HepG2 (cell line): Measurements from ENCODE around the gene MTX3. TPM values are rescaled to one million over a fixed set of nuclear protein-coding genes. Genes with fewer than 3 reads are reported as not detected.

Source experiments
- HCFC1 ChIP-seq: fragments of 150-350 bp; IDR thresholded peaks from 2 replicates; pipeline ENCODE4 v1.6.1; 2014; ENCODE audit warnings: low read depth, low read length
- MYC ChIP-seq: sonication (generic); formaldehyde crosslinking; IDR thresholded peaks from 2 replicates; pipeline ENCODE4 v1.9.0; 2021; ENCODE audit warnings: missing genetic modification reagents, borderline replicate concordance
- ZBTB1 ChIP-seq: sonication (generic); formaldehyde crosslinking; IDR thresholded peaks from 2 replicates; pipeline ENCODE4 v1.4.0; 2020; ENCODE audit warnings: missing genetic modification reagents, borderline replicate concordance
- ZNF329 ChIP-seq: sonication (generic); formaldehyde crosslinking; IDR thresholded peaks from 2 replicates; pipeline ENCODE4 v1.9.0; 2021; ENCODE audit warnings: low read depth, mild to moderate bottlenecking, missing genetic modification reagents
- ZNF7 ChIP-seq: IDR thresholded peaks from 2 replicates; pipeline ENCODE4 v1.6.1; 2016; ENCODE audit warnings: missing biosample characterization, missing genetic modification reagents
- polyA plus RNA-seq, 8 experiments: library from polyadenylated mRNA; depleted of rRNA in 3 of 8; stranded (reverse) in 7 of 8; unstranded in 1 of 8; fragments of >200 nt; fragmentation: Illumina TruSeq in 4 of 8; extraction: Trizol in 4 of 8; gene quantifications; 2 replicates each; pipeline versions ENCODE4 v1.2.1 to v1.2.3, GENCODE V29; 2011 to 2016; ENCODE audit warnings: low read depth in 4 of 8, missing spikeins in 1 of 8, mixed read lengths in 1 of 8; ENCODE audit not compliant: insufficient read depth in 1 of 8
- total RNA-seq, 5 experiments: library from RNA; depleted of rRNA; stranded (reverse); fragments of >200 nt; fragmentation: Illumina TruSeq; extraction: Trizol; gene quantifications; 2 replicates each; pipeline ENCODE4 v1.2.3, GENCODE V29; 2016; ENCODE audit warnings: low read depth in 1 of 5
- TF ChIP-seq, protein P1 (sequence below): sonication (generic); formaldehyde crosslinking; conservative IDR thresholded peaks from 2 replicates; pipeline ENCODE4 v1.8.0; 2022; ENCODE audit warnings: low read depth, missing genetic modification reagents
- TF ChIP-seq, protein P2 (sequence below), 2 experiments: fragments of 450-650 bp in 1 of 2; sonication (generic) in 1 of 2; formaldehyde crosslinking in 1 of 2; IDR thresholded peaks; 2 replicates each; pipeline versions ENCODE4 v1.6.1 to v1.8.0; 2016 to 2022; ENCODE audit warnings: antibody characterized with exemption in 1 of 2, mild to moderate bottlenecking in 1 of 2, missing genetic modification reagents in 1 of 2
- TF ChIP-seq, protein P3 (sequence below): sonication (generic); formaldehyde crosslinking; IDR thresholded peaks from 2 replicates; pipeline ENCODE4 v1.8.0; 2022; ENCODE audit warnings: missing genetic modification reagents, mild to moderate bottlenecking, inconsistent platforms, borderline replicate concordance
- TF ChIP-seq, protein P4 (sequence below): sonication (generic); formaldehyde crosslinking; IDR thresholded peaks from 2 replicates; pipeline ENCODE4 v1.8.0; 2022; ENCODE audit warnings: mild to moderate bottlenecking, missing genetic modification reagents; ENCODE audit not compliant: insufficient replicate concordance
- TF ChIP-seq, protein P5 (sequence below): IDR thresholded peaks from 2 replicates; pipeline ENCODE4 v1.6.1; 2012; ENCODE audit warnings: inconsistent platforms

The MTX3 gene
- total and polyA plus RNA-seq, 2 of the 13 experiments (the other 11 are each of a cell fraction or from before 2014, with no cell fraction given), result 9.9 to 16.7 TPM

DNA sequence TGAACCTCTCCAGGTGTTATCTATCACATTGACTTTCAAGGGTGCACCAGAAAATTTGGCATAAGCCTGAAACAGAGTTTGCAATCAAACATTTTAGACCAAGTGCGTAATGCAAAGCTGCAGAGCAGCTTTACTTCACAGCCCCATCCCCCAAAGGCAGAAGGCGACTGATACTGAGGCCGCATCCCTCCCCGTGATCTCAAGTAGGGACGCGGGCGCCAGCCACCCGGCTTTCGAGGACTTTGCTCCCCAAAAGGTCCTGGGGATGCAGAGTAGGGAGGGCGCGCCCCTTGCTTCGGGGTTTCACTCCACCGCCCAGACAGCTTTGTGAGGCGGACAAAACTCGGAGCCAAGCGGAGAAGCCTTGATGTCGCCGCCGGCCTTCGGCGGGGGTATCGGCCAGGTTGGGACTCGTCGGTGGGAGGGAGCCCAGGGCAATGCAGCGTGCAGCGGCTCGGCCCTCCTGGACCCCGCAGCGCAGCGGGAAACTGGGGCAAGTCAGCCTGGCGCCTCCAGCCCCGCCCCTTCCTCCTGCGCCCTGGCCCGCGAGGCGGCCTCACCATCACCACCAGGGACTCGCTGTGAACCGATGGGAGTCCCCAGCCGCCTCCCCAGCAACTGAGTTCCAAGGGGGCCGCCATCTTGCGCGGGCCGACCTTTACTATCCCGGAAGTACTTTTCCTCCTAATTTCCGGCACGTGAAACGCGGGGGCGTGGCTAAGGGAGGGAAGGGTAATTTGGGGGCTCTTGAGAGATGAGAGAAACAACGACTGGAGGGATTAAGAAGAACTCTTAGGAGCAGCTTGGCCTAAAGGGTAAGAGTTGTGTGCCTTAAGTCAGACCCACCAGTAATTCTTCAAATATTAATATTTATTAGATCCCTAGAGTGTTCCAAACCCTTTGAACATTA, at the start of gene MTX3 (continued):
- TF ChIP-seq, protein P1, sequence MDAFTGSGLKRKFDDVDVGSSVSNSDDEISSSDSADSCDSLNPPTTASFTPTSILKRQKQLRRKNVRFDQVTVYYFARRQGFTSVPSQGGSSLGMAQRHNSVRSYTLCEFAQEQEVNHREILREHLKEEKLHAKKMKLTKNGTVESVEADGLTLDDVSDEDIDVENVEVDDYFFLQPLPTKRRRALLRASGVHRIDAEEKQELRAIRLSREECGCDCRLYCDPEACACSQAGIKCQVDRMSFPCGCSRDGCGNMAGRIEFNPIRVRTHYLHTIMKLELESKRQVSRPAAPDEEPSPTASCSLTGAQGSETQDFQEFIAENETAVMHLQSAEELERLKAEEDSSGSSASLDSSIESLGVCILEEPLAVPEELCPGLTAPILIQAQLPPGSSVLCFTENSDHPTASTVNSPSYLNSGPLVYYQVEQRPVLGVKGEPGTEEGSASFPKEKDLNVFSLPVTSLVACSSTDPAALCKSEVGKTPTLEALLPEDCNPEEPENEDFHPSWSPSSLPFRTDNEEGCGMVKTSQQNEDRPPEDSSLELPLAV, result no peak
- TF ChIP-seq, protein P2, sequence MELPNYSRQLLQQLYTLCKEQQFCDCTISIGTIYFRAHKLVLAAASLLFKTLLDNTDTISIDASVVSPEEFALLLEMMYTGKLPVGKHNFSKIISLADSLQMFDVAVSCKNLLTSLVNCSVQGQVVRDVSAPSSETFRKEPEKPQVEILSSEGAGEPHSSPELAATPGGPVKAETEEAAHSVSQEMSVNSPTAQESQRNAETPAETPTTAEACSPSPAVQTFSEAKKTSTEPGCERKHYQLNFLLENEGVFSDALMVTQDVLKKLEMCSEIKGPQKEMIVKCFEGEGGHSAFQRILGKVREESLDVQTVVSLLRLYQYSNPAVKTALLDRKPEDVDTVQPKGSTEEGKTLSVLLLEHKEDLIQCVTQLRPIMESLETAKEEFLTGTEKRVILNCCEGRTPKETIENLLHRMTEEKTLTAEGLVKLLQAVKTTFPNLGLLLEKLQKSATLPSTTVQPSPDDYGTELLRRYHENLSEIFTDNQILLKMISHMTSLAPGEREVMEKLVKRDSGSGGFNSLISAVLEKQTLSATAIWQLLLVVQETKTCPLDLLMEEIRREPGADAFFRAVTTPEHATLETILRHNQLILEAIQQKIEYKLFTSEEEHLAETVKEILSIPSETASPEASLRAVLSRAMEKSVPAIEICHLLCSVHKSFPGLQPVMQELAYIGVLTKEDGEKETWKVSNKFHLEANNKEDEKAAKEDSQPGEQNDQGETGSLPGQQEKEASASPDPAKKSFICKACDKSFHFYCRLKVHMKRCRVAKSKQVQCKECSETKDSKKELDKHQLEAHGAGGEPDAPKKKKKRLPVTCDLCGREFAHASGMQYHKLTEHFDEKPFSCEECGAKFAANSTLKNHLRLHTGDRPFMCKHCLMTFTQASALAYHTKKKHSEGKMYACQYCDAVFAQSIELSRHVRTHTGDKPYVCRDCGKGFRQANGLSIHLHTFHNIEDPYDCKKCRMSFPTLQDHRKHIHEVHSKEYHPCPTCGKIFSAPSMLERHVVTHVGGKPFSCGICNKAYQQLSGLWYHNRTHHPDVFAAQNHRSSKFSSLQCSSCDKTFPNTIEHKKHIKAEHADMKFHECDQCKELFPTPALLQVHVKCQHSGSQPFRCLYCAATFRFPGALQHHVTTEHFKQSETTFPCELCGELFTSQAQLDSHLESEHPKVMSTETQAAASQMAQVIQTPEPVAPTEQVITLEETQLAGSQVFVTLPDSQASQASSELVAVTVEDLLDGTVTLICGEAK (IDR thresholded peaks at IDR 0.05), result peak; percentile 69
- TF ChIP-seq, protein P2 (CRISPR knock-in tag; IDR thresholded peaks at IDR 0.05), result peak; percentile 81
- peak; percentile 75; the same call in 1 of the 2 replicates for TF ChIP-seq MYC
- TF ChIP-seq, protein P3, sequence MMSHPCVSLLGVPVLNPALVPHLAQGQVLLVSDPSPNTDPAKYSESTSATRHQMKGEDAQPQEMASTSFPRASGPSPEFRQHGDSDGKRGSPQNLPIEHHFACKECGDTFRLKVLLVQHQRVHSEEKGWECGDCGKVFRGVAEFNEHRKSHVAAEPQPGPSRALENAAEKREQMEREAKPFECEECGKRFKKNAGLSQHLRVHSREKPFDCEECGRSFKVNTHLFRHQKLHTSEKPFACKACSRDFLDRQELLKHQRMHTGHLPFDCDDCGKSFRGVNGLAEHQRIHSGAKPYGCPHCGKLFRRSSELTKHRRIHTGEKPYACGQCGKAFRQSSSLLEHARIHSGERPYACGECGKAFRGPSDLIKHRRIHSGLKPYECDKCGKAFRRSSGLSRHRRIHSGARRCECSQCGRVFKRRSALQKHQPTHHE, result no peak
- TF ChIP-seq ZBTB1 (CRISPR knock-in tag), result no peak
- peak; percentile 44; the same call in 1 of the 2 replicates for TF ChIP-seq HCFC1
- 0 out of 2 replicates have a peak, but pooled peaks have one; percentile 49 for TF ChIP-seq ZNF329
- TF ChIP-seq, protein P4, sequence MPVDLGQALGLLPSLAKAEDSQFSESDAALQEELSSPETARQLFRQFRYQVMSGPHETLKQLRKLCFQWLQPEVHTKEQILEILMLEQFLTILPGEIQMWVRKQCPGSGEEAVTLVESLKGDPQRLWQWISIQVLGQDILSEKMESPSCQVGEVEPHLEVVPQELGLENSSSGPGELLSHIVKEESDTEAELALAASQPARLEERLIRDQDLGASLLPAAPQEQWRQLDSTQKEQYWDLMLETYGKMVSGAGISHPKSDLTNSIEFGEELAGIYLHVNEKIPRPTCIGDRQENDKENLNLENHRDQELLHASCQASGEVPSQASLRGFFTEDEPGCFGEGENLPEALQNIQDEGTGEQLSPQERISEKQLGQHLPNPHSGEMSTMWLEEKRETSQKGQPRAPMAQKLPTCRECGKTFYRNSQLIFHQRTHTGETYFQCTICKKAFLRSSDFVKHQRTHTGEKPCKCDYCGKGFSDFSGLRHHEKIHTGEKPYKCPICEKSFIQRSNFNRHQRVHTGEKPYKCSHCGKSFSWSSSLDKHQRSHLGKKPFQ (CRISPR knock-in tag), result no peak
- TF ChIP-seq, protein P5, sequence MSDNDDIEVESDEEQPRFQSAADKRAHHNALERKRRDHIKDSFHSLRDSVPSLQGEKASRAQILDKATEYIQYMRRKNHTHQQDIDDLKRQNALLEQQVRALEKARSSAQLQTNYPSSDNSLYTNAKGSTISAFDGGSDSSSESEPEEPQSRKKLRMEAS, result peak; percentile 66
- no peak for TF ChIP-seq ZNF7 (CRISPR knock-in tag)
